ENCODE results near the gene DDX55. TPM values are rescaled to one million over a fixed set of nuclear protein-coding genes. Genes with fewer than 3 reads are reported as not detected.

Gene DDX55
- total RNA-seq, 1 donor from 2014 or later = 10.5 TPM

GRCh38 chr12:123608182-123608581 lies 6.3 kb downstream of the DDX55 start:
- no peak for DNase-seq (ENCODE audit: low read depth in 2 of 2)

- no peak for DNase-seq (ENCODE audit: low read depth in 2 of 2)
These were observed 12.2 kb downstream of the DDX55 start for GRCh38 chr12:123614110-123614509.

GRCh38 chr12:123614531-123614930 lies 12.6 kb downstream of the DDX55 start:
- DNase-seq (ENCODE audit: low read depth in 2 of 2) = no peak

- no peak for DNase-seq (ENCODE audit: low read depth in 2 of 2)
These were observed 15.2 kb downstream of the DDX55 start for GRCh38 chr12:123617144-123617543.

- DNase-seq (ENCODE audit: low read depth in 2 of 2) = no peak
These were observed 15.7 kb downstream of the DDX55 start for GRCh38 chr12:123617580-123617979.

- DNase-seq (ENCODE audit: low read depth in 2 of 2) = no peak
These were observed 19.2 kb downstream of the DDX55 start for GRCh38 chr12:123621101-123621500.

- DNase-seq (ENCODE audit: low read depth in 2 of 2) = no peak
These were observed 20.0 kb downstream of the DDX55 start for GRCh38 chr12:123621619-123622530.

- DNase-seq (ENCODE audit: low read depth in 2 of 2) = peak; percentile 97 to 98
These were observed 31.7 kb downstream of the DDX55 start, which contains the start of the genes EIF2B1 and GTF2H3 for GRCh38 chr12:123633379-123634141. Gene EIF2B1, minus strand, starts transcription at chr12:123633686. Its CDS starts 129 bp downstream, at chr12:123633557. Gene GTF2H3, plus strand, starts transcription at chr12:123633829. Its CDS starts 31 bp downstream, at chr12:123633860.

- peak in 1 of 2 donors; percentile 4 for DNase-seq (ENCODE audit: low read depth in 2 of 2)
These were observed 32.3 kb downstream of the DDX55 start for GRCh38 chr12:123634142-123634561.

- no peak for DNase-seq (ENCODE audit: low read depth in 2 of 2)
These were observed 42.0 kb downstream of the DDX55 start for GRCh38 chr12:123643911-123644310.

- no peak for DNase-seq (ENCODE audit: low read depth in 2 of 2)
These were observed 43.5 kb downstream of the DDX55 start for GRCh38 chr12:123645380-123645779.

- no peak for DNase-seq (ENCODE audit: low read depth in 2 of 2)
These were observed 44.0 kb downstream of the DDX55 start for GRCh38 chr12:123645878-123646277.

- no peak for DNase-seq (ENCODE audit: low read depth in 2 of 2)
These were observed 46.5 kb downstream of the DDX55 start for GRCh38 chr12:123648401-123648800.

- no peak for DNase-seq (ENCODE audit: low read depth in 2 of 2)
These were observed 52.3 kb downstream of the DDX55 start for GRCh38 chr12:123654129-123654701.

- DNase-seq (ENCODE audit: low read depth in 2 of 2) = no peak
These were observed 53.5 kb downstream of the DDX55 start for GRCh38 chr12:123655420-123655819.

- DNase-seq (ENCODE audit: low read depth in 2 of 2) = no peak
These were observed 54.5 kb downstream of the DDX55 start for GRCh38 chr12:123656392-123656791.

- DNase-seq (ENCODE audit: low read depth in 2 of 2) = no peak
These were observed 55.3 kb downstream of the DDX55 start for GRCh38 chr12:123657211-123657610.

GRCh38 chr12:123659996-123660727 lies 58.3 kb downstream of the DDX55 start:
- peak; percentile 31 to 79 for DNase-seq (ENCODE audit: low read depth in 2 of 2)

GRCh38 chr12:123667771-123668170 lies 65.9 kb downstream of the DDX55 start:
- no peak for DNase-seq (ENCODE audit: low read depth in 2 of 2)

All from lung microvascular endothelial cell (primary cell).